Measurements from ENCODE around the gene DHX35.

DNA sequence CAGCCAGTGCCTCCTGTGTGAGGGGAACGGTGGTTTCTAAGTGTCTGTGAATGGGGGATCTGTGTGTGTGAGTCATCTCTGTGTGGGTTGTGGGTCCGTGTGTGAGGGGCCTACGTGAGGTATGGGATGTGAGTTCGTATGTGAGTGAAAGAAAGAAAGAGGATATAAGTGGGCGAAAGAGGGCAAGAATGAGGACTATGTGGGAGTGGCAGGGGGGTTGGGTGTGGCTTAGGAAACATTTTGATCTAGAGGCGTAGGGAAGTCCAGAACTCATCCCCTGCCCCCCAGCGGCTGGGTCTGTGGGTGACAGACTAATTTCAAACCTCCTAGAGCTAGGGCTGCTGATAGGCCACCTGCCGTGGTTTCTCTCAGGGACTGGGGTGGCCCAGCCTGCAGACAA is 35.5 kb downstream of the DHX35 start:
- no peak for TF ChIP-seq EZH2 (IDR thresholded peaks at IDR 0.05; ENCODE audit: borderline replicate concordance, low read length)
- TF ChIP-seq, protein P1, sequence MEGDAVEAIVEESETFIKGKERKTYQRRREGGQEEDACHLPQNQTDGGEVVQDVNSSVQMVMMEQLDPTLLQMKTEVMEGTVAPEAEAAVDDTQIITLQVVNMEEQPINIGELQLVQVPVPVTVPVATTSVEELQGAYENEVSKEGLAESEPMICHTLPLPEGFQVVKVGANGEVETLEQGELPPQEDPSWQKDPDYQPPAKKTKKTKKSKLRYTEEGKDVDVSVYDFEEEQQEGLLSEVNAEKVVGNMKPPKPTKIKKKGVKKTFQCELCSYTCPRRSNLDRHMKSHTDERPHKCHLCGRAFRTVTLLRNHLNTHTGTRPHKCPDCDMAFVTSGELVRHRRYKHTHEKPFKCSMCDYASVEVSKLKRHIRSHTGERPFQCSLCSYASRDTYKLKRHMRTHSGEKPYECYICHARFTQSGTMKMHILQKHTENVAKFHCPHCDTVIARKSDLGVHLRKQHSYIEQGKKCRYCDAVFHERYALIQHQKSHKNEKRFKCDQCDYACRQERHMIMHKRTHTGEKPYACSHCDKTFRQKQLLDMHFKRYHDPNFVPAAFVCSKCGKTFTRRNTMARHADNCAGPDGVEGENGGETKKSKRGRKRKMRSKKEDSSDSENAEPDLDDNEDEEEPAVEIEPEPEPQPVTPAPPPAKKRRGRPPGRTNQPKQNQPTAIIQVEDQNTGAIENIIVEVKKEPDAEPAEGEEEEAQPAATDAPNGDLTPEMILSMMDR (conservative IDR thresholded peaks at IDR 0.05 in 1 of 2, IDR thresholded peaks at IDR 0.05 in 1 of 2; ENCODE audit: extremely low read depth in 1 of 2, insufficient read depth in 1 of 2, low read depth in 1 of 2, low read length in 2 of 2) = no peak
